Activated CD4-positive, CD25-positive, alpha-beta regulatory T cell treated with anti-CD3 and anti-CD28 coated beads, Interleukin-2, amount 50 U/mL, for 72 hours (primary cell): Measurements from ENCODE around the gene MICAL2.
"Not testable (repeated sequence)": the region's sequence is repeated elsewhere in the genome, so short reads cannot be mapped to it uniquely, and the experiment has no call there.

ENCODE experiments used
- DNase-seq: peaks from one replicate; pipeline ENCODE4 v3.0.0; 2021

Gene MICAL2

DNA sequence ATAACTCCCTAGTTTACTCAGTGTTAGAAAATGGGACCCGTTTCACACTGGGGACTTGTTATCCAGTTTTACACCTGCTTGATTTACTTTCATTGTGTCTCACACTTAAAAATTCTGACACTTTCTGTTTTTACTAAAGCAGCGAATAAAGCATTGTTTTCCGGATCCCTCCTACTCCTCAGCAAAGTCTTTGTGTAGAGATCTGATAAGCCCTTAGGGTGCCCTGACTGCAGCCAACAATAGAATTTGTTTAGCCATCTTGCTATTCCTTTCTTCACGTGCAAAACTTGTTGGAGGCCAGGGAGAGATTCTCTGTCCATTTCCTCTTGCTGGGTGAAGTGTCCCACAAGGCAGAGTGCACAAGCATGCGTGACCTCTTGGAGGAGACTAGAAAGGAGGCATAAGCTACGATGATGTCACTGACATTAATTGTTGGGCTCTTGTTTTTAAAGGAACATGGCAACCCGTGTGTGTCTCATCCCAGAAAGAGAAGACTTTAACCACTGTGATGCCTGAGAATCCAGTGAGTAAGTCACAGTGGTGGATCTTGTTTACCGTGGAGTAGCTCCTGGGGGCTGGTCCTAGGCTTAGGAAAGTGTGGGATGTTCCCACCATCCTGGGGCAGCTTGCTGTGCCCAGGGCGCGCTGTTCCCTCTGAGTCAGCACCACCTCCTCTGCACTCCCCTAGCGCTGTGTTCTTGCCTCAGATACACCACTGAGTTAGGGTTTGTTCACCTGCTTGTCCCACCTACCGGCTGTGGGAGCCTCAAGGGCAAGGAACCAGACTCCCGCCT is 27.7 kb downstream of the MICAL2 start:
- DNase-seq = no peak

DNA sequence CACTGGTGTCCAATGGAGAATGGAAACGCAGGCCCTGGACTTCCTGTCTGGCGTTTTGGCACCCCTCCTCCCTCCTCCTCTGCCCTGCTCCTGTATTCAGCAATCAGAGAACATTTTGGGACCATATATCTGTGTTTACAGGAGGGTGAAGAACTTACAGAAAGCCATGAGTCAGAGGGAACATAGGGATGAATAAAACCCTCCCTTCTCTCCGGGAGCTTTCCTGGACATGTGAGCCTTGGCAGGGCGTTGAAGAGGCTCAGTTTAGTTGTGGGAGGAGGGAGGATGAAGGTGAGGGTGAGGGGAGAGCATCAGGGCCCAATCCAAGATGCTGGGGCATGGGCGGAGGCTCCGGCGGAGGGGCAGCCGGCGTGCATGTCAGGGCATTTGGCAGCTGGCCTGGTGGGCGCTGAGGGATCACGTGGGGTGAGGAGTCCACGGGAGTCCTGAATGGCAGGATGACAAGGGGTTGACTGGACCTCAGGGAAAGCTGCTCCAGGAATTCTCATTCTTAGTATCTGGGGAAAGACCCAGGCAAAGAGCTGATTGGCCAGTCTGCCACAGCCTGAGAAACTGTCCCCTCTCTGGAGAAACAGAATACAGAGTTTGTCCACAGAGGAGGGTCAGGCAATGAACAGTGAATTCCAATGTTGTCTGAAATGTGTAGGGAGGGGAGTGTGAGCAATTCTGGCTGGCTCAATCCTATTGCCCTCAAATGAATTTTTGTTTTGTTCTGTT is 28.9 kb downstream of the MICAL2 start:
- no peak for DNase-seq

DNA sequence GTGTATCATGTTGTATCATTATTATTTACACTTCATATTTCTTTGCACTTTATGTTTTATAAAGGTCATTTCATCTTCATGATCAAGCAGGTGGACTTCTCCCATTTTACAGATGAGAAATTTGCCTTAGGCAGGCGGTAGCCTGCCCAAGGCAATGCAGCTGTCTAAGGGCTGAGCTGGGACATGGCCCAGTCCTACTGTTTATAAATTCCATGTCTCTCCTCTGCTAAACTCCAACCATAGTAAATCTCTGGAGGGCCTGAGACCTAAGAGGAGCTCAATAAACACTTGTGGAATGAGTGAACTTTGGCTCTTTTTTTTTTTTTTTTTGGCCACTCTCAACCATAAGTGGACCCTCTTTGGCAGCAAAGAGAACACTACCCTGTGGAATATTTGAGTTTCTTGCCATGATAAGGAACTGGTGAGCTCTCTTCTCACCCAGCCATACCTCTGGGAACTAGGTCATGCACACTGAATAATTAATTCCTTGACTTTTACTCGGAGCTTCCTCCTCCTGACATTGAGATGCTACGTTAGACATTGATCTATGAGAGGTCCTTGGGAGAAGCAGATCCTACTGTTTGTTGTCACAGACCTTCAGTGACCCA is 29.9 kb downstream of the MICAL2 start:
- DNase-seq = no peak

DNA sequence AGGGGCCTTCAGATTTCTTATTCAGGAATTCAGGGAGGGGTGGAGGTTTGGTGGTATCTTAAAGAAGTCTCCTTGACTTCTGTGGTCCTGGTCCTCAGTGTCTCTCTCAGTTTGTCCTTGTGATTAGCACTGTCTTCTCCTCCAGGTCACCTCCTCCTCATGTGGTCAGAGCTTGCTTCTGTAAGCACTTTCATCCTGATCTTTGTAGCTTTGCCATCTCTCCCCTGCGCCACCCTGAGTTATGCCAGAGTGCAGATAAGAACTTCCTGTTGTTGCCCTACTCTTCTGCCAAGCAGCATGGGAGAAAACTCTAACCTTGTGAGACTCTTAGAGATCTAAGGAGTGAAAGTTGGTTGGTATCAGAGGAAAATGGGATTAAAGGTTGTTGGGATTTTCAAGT is 30.9 kb downstream of the MICAL2 start:
- DNase-seq = no peak

DNA sequence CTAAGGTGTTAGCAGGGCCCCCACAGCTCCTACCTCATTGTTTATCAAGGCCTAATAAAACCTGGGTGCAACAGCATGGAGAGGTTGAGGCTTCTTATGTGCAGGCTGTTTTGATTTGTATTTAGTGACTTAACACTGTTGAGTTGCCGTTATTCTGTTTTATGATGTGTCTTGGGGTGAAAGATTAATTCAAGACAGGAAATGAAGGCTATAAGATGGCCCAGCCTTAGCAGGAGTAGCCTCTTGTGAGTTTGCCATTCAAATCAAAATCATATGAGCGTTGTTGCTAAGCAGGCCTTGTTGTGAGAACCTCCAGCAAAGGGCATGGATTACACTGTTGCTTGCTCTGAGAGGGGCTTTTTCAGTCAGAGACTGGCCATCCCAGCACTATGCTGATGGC is 31.8 kb downstream of the MICAL2 start:
- DNase-seq = no peak

DNA sequence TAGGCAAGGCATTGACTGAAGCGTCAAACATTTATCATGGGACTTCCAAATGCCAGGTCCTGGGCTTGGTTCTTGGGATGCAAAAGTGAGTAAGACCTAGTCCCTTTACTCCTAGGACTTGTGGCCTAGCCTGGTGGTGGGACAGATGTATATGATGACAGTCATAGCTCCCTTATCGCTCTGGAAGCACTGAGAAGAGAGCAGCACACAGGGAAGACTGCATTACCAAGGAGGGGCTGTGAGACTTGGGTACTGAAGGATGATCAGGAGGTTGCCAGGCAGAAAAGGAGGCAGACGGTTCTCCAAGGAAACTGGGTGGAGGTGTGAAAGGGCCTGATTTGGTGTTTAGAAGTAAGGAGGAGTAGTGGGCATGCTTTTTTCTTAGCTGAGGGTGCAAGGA is 32.5 kb downstream of the MICAL2 start:
- no peak for DNase-seq

DNA sequence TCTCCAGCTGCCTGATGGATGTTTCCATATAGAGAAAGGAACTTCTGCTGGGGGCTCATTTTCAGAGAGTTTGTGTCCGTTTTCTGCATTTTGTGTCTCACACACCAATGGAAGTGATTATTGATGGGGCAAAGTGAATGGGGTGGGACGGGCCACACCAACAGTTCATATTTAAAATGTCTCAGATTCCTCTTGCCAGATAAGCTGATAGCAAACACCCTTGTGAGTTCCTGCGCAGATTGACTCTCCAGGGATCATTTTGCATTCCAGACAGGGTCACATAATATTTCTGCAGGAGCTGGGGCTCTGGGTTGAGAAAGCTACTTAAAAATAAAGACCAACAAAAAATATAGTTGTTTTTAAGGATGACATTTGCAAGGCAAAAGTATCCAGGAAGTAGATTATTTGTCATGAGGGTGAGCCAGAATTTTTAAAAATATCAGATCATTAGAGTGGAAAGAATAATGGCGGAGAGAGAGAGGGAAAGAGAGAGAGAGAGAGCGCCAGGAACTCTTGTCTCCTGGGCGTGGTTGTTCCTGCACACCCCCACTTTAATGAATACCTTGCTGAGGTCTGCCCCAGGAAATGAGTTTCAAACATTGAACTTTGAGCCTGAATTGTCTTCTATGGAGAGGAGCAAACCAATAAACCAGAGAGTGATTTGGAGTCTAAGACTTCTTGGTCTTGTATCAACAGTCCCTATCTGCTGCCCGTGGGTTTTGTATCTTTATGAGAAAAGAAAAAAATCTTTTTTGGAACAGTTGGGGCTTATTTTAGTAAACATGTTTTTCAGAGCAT is 33.3 kb downstream of the MICAL2 start:
- no peak for DNase-seq

DNA sequence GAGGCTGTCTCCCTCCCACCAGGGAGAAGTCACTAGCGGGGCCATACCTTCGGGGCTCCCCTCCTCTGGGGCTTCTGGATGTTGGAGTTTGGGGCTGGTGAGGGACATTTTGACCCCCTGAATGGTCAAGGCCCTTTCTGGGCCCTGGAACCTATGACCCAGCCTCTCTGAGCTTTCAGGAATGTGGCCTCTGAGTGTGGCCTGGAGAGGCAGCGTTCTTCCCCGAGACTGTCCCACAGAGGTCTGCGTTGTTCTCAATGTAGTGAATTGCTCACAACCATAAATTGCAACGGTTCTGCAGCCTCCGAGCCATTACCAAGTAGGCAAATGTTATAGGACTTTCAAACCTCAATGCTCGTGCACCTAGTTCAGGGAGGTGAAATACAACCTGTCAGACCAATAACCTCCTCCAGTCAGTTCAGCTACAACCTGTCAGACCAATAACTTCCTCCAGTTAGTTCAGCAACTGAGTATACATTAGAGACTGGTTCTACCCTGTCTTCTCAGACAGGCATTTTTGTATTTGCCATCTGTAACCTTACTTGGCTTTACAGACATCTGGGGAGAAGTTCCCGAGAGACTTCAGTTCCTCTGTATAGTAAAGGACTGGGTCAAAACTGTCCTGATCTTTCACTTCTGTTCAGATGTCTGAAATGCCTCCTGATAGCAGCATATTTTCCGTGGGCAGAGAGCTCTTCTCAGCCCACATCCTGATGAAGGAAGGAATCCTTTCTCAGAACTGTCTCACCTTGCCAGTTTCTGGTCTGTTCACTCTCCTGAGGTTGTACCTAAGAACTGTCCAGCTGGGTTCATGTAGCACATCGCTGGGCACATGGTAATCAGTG is 34.2 kb downstream of the MICAL2 start:
- DNase-seq = no peak

DNA sequence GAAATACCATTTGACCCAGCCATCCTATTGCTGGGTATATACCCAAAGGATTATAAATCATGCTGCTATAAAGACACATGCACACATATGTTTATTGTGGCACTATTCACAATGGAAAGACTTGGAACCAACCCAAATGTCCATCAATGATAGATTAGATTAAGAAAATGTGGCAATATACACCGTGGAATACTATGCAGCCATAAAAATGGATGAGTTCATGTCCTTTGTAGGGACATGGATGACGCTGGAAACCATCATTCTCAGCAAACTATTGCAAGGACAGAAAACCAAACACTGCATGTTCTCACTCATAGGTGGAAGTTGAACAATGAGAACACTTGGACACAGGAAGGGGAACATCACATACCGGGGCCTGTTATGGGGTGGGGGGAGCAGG is 36.3 kb downstream of the MICAL2 start:
- DNase-seq = not testable (repeated sequence)

DNA sequence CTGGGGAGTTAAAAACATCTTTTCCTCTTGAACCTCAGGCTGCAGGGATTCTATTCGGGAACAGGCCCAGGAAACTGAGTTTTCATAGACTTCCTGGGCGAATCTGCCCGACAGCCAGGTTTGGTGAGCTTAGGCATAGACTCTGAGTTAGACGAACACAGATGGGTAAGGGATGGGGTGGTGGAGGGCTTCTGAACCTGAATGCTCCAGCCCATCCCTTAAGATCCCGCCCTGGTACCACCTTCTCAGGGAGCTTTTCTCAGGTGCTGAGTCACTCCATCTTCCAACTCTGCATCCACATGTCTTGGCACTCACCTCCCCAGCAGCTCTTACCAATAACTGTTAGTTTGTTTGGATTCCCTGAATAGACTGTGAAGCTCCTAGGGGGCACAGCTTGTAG is 37.4 kb downstream of the MICAL2 start:
- no peak for DNase-seq

DNA sequence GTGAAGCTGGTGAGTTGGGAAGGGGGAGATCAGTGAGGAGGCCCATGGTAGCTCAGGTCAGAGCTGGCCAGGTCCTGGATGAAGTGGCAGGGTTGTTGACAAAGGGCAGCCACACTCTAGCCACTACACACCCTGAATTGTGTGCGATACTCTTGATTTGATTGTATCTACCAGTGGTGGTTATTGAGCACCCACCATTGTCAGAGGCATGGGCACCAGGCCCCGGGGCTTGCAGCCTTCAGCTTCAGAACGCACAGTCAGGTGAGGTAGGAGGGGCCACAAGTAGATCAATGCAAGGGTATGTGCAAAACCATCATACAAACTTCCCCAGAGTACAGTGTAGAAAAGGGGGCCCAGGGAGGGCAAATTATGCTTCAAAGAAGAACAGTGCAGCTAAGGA is 38.1 kb downstream of the MICAL2 start:
- DNase-seq = no peak

DNA sequence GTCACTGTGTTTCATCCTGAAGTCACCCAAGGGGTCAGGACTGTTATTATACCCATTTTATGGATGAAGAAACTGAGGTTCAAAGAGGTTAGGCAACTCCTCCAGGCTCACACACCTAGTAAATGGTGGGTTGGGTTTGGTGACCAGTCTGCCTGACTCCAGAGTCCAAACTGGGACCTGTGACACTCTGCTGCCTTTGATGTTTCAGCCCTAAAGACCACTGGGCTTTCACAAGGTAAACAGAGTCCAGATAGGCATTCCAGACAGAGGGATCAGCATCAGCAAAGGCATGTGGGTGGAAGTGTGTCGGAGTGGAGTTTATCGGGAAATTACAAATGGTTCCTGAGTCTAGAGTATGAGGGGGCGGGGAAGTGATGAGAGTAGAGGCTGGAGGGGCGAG is 38.5 kb downstream of the MICAL2 start:
- no peak for DNase-seq

DNA sequence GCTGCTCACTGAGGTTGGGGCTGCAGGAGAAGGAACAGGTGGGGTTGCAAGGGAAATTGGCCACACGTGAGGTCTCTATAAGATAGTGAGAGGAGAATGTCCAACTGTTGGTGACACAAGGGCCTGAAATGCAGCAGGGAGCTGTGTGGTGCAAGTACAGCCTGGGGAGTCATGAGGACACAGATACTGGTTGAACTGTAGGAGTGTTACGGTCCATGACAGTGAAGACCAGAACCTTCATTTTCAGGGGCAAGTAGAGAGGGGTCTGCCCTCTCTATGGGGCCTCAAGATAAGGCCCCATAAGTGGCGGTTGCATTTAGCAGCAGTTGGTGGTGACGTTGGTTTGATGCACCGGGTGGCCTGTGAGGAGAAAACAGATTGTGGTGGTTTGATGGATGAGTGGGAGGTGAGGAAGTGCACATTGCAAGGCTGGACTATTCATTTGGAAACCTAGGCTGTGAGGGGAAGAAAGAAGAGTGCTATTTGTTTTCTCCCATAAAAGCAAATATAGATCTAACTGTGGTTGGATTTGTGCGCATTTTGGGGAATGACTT is 39.4 kb downstream of the MICAL2 start:
- DNase-seq = no peak

DNA sequence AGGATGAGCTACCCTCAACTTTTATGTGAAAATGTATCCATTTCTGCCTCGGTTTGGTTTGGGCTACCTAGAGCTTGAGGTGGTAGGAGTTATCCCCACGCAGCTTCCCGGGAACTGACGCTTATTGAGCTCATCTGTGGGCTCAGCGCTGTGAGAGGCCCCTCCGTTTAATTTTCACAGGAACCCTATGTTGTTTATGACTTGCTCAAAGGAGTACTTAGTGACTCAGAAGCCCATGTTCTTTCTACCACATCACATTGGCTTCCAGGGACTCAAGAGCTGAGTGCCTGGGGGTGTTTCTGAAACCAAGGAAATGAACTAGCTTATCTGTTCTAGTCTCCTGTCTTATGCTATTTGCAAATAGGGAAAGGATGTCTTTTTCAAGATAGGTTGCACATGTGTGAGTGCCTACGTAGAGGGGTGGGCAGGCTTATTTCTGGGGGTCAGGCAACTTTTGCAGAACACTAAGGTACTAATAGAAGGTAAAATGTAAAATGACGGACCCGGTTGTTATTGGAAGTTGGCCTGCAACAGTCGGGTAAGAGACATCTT is 40.5 kb downstream of the MICAL2 start:
- no peak for DNase-seq

DNA sequence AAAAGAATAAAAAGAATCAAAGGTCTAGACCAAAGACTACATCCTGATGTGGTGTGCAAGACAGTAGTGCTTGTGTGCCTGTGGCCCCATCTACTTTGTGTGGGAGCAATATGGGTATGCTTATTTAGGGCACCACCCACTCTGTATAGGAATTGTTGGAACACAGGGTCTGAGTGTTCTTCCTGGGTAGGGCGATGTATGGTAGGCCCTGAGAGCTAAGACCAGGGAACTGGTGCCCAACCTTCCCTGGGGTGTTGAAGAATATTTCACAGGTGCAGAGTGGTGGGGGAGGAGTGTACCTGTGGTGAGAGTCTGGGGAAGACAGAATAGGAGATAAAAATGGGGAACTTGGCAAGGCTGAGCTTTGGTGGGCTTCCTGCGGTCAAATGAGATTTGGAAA is 41.9 kb downstream of the MICAL2 start:
- DNase-seq = no peak

DNA sequence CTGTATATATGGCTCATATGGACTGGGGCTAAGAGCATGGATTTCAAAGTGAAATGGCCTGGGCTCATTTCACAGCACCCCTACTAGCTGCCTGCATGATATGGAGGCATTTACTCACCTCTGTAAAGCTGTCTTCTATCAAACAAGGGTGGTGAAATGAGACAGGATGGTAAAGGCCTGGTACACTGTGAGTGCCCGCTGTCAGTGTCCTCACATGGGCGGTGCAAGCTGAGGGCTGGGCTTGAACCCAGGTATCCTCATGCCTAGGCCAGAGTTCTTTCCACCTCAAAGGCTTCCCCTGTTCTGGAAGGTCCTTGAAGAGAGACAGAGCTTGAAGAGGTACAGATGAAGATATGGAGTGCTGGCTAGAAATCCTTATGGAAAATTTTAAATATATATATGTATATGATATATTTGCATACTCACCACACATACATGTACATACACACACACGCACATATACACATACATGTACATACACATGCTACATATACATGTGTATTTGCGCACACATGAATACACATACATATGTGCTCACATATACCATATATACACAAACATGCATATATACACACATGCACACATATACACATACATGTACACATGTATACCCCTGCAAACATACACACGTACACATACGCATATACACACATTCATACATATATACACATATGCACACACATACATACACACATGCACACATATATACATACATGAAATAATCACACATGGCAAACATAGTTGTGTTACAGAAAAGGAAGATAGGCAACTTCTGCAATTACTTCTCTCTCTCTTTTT is 44.7 kb downstream of the MICAL2 start:
- DNase-seq = no peak

DNA sequence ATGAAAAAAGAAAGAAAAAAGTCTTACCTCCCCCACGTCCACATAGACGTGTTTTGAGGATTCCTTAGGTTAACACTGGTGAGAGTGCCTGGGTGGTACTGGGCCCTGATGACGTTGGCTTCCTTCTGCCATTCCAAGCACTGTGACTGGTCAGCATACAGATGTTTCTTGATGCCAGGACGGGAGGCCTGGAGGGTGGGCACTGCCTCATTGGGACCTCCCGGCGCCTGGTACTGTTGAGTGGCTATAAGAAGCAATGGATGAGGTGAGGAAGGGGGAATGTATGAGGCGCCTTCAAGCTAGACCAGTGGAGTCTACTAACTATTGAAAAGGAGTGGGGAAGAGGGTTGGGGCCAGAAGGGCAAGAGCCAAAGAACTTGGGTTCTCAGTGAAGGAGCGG is 45.3 kb downstream of the MICAL2 start:
- no peak for DNase-seq

DNA sequence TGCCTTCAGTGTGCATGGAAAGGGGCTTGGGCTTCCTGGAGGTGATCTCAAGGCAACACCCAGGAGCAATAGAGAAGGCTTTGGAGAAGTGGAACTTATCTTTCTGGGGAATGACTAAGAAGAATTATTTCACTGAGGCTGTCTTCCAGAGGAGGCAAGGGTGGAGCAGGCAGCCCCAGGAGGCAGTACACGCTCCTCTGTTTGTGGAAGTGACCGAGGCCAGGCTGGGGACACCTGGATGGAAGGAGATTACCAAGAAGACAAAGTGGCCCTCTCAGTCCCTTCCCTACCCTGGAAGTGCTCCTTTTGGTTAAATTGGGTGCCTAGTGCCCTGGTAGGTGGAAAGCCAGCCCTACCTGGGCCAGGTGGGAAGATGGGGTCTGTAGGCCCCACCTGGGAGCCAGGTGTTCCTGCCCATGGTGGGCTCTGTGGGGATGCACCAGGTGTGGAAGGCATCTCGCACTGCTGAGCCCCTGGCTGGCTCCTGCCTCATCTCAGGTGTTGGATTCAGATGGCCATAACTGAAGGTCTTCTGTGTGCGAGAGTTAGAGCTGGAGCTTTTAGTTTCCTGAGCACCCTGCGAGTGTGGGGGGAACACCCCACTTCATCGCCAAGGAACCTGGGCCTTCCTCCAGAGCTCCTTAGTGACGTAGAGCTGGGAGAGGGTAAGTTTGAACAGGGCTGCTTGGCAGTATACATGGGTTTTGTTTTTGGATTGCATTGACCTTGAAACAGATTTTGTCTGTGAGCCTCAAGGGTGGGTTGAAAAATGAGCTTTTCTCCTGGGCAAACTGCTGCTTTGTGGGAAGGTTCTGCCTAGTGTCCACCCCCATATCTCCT is 46.1 kb downstream of the MICAL2 start:
- no peak for DNase-seq

DNA sequence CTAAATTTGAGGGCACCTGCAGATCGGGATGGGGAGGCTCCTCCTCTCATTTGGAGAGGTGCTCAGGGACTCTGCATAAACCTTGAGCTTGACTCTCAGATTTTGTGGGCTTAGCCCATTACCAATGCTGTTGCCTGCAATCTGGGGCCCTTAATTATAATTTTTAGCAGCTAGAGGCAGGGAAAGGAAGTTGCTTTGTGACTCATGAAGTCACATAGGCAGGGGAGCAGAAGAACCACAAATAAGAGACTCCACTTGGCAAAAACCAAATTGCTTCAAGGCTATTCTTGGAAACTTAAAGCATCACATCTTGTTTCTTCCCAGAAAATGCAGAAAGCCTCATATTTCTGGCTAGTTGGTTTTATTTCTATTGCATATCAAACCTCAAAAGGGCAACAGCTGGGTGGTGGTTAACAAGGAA is 46.9 kb downstream of the MICAL2 start:
- DNase-seq = no peak

DNA sequence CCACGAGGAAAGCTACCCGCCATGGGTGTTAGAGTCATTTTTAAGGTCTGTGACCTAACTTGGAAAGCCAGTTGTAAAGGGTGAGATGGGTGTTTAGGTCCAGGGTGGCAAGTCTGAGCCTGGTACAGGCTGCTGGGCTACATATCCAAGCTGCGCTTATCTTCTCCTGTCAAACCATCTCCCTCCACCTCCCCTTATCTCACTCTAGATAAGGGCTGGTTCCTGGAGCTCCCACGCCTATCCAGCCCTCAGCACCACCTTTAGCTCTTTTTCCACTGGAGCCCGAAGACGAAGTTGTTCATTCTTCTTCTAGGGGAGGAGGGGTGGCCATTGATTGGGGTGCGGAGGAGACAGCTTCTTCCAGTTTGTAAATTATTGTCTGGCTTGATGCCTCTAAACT is 48.5 kb downstream of the MICAL2 start:
- DNase-seq = no peak
